ENCODE data around the gene SLC43A3. TPM values are rescaled to one million over a fixed set of nuclear protein-coding genes. Genes with fewer than 3 reads are reported as not detected.

SLC43A3 gene
- total and polyA plus RNA-seq, 9 of the 15 experiments (the other 6 are each of a cell fraction or from before 2014, with no cell fraction given), result 63.7 to 281 (median 139) TPM

DNA sequence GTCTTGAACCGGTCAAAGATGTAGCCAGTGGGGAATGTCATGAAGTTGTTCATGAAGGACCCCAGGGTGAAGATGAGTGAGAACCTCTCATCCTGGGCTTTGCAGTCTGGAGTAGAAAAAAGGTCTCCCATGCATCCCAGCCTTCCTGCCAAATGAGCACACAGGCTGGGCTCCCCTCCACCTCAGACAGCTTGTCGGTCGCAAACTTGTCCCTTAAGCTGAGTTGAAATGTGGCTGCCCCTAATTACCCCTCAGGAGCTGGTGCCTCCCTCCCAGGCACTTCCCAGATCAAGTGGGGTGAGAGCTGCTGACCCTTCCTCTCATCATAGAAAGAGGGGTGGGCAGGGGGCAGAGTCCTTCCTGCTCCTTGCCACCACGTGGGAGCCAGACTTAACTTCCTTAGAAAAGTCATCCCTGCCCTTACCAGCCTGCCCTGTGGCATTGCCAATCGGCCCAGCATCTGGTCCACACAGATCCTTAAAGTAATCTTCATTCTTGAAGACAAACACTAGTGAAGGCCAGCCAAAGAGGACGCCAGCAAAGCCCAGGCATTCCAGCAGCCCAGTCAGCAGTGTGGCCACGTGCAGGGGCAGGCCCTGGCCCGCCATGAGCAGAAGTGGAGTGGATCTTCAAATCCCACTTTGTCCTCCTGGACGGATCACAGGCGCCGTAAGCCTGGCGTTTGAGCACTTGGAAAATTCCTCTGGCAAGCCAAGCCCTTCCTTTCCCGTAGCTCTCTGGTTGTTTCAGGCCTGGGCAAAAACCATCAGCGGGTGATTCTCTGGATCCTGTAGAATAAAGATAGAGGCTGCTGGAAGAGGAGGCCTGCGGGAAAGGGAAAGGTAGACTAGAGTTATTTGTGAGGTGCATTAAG is 1.1 kb downstream of the SLC43A3 start (continued):
- TF ChIP-seq SMAD4 (CRISPR knock-in tag; conservative IDR thresholded peaks at IDR 0.05) (peak; percentile 20; the same call in 1 of the 2 replicates), PRPF4 (IDR thresholded peaks at IDR 0.05; ENCODE audit: insufficient read depth, low read depth, low read length, poor library complexity, severe bottlenecking) (no peak), LARP7 (IDR thresholded peaks at IDR 0.05) (no peak), KLF1 (tag; IDR thresholded peaks at IDR 0.05) (no peak), ADNP (tag; IDR thresholded peaks at IDR 0.05) (no peak), SP1 (CRISPR knock-in tag; IDR thresholded peaks at IDR 0.05) (no peak), ERF (CRISPR knock-in tag; IDR thresholded peaks at IDR 0.05) (no peak), ARID1B (IDR thresholded peaks at IDR 0.05) (no peak), ZNF444 (CRISPR knock-in tag; IDR thresholded peaks at IDR 0.05) (no peak), ZNF140 (CRISPR knock-in tag; IDR thresholded peaks at IDR 0.05) (no peak), FOXA1 (IDR thresholded peaks at IDR 0.05; ENCODE audit: borderline replicate concordance) (no peak), ZNF707 (CRISPR knock-in tag; conservative IDR thresholded peaks at IDR 0.05) (0 out of 2 replicates have a peak, but pooled peaks have one; percentile 21), FOXJ3 (CRISPR knock-in tag; IDR thresholded peaks at IDR 0.05) (no peak), PRMT5 (CRISPR knock-in tag; IDR thresholded peaks at IDR 0.05) (no peak), FOS (IDR thresholded peaks at IDR 0.05; ENCODE audit: extremely low read depth, insufficient read length) (no peak), POLR3A (IDR thresholded peaks at IDR 0.05; ENCODE audit: borderline replicate concordance, extremely low read depth, insufficient read depth, insufficient read length) (no peak), ZNF668 (CRISPR knock-in tag; IDR thresholded peaks at IDR 0.05) (no peak), WHSC1 (IDR thresholded peaks at IDR 0.05; ENCODE audit: low read length) (no peak), ZNF75A (CRISPR knock-in tag; IDR thresholded peaks at IDR 0.05) (no peak), NBN (IDR thresholded peaks at IDR 0.05; ENCODE audit: low read depth) (no peak)
- TF ChIP-seq, protein P1, sequence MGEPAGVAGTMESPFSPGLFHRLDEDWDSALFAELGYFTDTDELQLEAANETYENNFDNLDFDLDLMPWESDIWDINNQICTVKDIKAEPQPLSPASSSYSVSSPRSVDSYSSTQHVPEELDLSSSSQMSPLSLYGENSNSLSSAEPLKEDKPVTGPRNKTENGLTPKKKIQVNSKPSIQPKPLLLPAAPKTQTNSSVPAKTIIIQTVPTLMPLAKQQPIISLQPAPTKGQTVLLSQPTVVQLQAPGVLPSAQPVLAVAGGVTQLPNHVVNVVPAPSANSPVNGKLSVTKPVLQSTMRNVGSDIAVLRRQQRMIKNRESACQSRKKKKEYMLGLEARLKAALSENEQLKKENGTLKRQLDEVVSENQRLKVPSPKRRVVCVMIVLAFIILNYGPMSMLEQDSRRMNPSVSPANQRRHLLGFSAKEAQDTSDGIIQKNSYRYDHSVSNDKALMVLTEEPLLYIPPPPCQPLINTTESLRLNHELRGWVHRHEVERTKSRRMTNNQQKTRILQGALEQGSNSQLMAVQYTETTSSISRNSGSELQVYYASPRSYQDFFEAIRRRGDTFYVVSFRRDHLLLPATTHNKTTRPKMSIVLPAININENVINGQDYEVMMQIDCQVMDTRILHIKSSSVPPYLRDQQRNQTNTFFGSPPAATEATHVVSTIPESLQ (CRISPR knock-in tag; IDR thresholded peaks at IDR 0.05), result peak; percentile 22; the same call in 1 of the 2 replicates
- TF ChIP-seq, protein P2, sequence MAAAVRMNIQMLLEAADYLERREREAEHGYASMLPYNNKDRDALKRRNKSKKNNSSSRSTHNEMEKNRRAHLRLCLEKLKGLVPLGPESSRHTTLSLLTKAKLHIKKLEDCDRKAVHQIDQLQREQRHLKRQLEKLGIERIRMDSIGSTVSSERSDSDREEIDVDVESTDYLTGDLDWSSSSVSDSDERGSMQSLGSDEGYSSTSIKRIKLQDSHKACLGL (CRISPR knock-in tag; IDR thresholded peaks at IDR 0.05; ENCODE audit: borderline replicate concordance, poor library complexity, severe bottlenecking), result no peak
- TF ChIP-seq, protein P3, sequence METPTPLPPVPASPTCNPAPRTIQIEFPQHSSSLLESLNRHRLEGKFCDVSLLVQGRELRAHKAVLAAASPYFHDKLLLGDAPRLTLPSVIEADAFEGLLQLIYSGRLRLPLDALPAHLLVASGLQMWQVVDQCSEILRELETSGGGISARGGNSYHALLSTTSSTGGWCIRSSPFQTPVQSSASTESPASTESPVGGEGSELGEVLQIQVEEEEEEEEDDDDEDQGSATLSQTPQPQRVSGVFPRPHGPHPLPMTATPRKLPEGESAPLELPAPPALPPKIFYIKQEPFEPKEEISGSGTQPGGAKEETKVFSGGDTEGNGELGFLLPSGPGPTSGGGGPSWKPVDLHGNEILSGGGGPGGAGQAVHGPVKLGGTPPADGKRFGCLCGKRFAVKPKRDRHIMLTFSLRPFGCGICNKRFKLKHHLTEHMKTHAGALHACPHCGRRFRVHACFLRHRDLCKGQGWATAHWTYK (CRISPR knock-in tag; IDR thresholded peaks at IDR 0.05), result no peak
- TF ChIP-seq, protein P4, sequence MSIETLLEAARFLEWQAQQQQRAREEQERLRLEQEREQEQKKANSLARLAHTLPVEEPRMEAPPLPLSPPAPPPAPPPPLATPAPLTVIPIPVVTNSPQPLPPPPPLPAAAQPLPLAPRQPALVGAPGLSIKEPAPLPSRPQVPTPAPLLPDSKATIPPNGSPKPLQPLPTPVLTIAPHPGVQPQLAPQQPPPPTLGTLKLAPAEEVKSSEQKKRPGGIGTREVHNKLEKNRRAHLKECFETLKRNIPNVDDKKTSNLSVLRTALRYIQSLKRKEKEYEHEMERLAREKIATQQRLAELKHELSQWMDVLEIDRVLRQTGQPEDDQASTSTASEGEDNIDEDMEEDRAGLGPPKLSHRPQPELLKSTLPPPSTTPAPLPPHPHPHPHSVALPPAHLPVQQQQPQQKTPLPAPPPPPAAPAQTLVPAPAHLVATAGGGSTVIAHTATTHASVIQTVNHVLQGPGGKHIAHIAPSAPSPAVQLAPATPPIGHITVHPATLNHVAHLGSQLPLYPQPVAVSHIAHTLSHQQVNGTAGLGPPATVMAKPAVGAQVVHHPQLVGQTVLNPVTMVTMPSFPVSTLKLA (conservative IDR thresholded peaks at IDR 0.05), result peak; percentile 71 to 78

Measured in K562 (cell line).